HG03280 (cell line): ENCODE measurements around the gene MSL1.

Source experiments
- ATAC-seq: cut with Tn5 transposase; IDR thresholded peaks from one replicate; pipeline ENCODE4 v1.9.1; 2021; ENCODE audit warnings: mild to moderate bottlenecking, moderate library complexity; ENCODE audit not compliant: unreplicated experiment

The MSL1 gene

GRCh38 chr17:40091691-40092397 is 29.9 kb upstream of the MSL1 start:
- ATAC-seq: no peak

DNA sequence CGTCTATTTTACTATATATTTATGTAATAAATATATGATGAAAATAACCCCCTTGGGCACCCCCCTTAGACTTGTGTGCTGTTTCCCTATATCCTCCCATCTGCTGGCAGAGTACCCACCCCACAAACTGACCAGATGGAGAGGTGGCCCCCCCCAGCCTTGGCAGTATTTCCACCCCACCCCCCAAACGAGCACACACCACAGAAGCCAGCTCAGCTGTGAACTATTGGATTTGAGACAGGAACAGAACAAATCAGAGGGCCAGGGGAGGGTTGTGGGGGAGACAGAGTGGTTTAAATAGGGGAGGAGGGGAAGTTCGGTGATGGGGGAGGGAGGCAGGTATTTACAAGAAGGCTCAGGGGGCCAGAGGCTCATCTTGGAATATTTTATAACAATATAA is 29.2 kb upstream of the MSL1 start:
- ATAC-seq: no peak

GRCh38 chr17:40093005-40093579 is 28.7 kb upstream of the MSL1 start:
- ATAC-seq: no peak

DNA sequence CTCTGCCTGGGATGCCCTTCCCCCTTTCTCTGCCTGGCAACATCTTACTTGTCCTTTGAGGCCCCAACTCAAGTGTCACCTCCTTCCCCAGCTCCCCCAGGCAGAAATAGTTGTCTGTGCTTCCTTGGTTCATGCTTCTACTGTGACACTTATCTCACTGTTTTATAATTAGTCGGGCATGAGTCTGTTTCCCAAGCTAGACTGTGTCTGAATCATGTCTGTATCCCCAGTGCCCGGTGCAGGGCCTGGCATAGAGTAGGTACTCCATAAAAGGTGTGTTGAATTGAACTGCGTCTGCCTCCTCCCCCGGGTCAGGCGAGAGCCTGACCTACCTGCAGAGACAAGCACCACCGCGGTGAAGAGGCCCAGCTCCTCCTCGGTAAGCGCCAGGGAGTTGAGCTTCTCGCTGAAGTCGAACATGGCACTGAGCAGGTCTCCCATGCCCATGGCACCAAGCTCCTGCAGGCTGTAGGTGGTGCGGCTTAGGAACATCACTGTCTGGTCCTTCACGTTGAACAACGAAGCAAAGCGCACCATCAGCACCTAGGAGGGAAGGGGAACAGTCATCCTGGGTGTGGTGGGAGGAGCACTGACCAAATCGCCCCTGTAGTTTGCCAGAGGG is 28.1 kb upstream of the MSL1 start:
- no peak for ATAC-seq

GRCh38 chr17:40094874-40095273 is 26.9 kb upstream of the MSL1 start:
- ATAC-seq: no peak

DNA sequence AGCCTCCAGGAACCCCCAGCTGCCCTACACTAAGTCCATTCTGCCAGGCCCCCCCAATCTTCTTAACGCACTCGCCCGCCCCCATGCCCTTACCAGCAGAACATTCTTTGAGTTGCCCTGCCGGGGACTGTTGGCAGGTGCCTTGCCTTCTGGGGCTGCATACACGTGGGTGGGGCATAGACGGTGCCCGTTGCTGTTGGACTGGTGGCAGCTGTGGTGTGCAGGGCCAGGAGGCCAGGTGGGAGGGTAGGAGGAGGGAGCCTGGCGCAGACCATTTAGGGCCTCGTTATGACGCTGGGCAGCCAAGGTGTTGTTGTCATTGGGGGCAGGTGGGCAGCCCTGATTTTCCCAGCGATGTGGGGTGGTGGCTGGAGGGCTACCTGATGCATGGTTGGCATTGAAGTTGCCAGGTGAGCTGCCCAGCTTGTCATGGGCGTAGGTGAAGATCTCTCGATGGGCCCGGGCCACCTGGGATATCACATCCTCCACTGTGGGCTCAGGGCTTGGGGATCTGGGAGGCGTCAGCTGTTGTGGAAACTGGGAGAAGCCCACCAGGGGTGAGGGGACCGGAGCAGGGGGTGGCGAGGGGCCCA is 26.3 kb upstream of the MSL1 start:
- no peak for ATAC-seq

GRCh38 chr17:40095944-40096791 is 25.6 kb upstream of the MSL1 start:
- ATAC-seq: peak; percentile 41

DNA sequence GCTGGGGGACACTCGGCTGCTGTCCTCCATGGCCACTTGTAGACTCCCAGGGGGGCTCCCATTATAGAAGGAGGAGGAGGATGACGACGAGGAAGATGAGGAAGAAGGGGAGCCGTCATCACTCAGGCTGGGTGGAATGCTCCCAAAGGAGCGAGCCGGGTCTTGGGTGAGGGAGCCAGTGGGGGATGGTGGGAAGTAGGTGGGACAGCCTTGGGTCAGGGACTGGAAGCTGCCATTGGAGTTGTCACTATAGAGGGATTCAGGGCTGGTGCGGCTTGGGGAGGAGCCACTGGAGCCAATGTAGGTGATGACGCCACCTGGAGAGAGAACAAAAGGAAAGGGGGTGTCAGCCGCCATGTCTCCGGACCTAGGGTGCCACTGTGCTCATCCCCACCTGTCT is 24.7 kb upstream of the MSL1 start:
- ATAC-seq: no peak

DNA sequence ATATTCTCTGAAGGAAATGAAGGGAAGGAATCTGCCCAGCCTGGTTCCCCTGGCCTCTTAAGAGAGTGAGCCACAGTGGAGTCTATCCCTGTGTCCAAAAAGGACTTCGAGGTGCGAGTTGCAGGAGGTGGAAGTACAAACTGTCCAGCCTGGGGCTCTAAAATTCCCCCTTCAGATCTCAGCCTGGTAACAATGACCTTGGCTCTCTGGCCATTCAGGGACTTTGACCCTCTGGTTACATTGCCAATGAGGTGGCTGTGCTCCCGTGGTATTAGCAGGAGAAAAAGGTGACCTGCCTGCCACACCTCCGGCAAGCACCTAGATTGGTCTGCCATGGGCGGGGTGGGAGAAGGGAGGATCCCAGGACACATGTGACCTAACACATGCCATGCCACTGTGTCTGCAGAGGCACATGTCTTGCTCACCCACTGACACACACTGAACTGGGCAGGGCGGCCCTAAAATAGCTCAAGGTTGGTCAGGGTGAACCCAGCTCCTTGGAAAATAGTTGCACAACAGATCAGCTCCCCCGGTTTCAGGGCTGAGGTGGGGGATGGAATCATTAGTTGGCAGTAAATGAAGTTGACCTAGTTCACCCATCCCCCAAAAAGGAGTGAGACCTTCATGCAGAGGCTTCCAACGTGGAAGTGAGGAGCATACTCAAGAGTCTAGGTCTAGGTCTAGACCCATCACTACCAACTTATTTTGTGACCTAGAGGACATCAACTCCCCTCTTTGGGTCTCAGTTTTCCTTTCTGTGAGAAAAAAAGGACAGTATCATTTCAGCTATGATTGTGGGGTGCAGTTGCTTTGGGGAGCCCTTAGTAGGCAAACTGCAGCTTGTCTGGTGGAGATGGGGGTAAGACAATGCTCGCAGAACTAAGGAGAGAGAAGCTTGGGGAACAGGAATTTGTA is 23.6 kb upstream of the MSL1 start:
- no peak for ATAC-seq

DNA sequence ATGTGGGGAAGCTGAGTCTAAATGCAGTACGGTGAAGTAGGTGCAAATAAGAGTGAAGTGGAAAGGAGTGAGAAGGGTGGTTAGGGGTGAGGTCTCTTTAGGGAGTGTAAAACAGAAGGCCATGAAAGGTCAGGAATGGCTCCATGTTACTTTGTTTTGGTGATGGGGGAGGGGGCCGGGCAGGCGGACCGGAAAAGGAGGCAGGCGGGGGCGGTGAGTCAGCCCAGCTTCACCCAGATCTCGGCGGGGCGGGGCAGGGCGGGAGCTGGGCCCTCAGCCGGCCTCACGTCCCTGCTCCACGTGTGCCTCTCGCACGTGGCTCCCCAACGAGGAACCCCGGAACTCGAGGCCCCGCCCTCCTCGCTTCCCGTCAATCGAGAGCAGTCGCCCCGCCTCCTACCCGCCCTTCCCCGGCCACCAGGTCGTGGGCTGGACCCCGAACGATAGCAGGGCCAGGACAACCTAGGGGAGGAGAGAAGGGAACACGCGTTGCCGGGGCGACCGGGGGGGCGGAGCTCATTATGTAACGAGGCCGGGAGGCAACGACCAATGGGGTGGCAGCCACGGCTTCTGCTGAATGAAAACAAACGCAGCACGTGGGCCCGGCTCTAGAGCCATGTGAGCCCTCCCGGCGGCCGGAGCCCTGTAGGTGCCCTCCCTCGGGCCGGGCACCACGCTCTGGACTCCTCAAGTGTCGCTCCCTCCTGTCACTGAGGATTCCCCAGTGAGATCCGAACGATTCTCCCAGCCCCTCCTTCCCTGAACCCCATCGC is 22.7 kb upstream of the MSL1 start:
- peak; percentile 69 for ATAC-seq

DNA sequence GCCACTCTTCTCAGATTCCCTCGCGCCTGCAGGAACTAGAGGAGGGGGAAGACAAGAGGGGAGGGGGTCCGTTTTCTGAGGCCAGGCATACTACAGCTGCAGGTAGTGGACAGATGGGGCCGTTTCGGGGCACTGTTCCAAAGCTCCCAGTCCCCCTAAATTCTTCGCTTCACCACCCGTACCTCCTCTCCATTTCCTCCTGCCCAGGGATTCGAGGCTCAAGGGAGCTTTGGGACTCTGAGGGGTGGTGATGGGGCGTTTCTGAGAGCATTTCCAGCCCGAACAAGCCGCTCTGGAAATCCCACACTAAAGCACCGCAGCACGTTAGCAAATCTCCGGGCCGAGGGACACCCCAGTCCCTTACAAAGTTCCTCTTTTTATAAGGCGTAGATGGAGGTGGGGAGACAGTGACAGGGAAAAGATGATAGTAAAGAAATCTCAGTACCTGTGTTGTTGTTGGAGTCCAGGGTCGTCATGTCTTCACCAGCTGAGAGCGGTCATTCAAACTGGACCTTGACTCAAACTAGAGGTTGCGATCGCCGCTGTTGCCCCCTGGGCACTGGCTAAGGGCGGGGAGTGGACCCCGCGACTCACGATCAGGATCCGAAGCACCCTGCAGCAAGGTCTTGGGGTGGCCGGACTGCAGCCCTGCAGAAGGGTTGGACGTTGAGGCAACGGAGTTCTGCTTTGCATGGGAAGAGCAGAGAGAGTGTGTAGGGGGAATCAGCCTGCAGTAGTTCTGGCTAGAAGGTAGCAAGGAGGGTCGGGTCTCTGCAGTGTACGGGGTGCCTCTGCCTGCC is 22.0 kb upstream of the MSL1 start:
- no peak for ATAC-seq

GRCh38 chr17:40100419-40100668 is 21.4 kb upstream of the MSL1 start, which contains the start of gene NR1D1:
Gene NR1D1 (minus strand): TSS chr17:40100589. CDS start chr17:40100094, 495 bp downstream.
- no peak for ATAC-seq

DNA sequence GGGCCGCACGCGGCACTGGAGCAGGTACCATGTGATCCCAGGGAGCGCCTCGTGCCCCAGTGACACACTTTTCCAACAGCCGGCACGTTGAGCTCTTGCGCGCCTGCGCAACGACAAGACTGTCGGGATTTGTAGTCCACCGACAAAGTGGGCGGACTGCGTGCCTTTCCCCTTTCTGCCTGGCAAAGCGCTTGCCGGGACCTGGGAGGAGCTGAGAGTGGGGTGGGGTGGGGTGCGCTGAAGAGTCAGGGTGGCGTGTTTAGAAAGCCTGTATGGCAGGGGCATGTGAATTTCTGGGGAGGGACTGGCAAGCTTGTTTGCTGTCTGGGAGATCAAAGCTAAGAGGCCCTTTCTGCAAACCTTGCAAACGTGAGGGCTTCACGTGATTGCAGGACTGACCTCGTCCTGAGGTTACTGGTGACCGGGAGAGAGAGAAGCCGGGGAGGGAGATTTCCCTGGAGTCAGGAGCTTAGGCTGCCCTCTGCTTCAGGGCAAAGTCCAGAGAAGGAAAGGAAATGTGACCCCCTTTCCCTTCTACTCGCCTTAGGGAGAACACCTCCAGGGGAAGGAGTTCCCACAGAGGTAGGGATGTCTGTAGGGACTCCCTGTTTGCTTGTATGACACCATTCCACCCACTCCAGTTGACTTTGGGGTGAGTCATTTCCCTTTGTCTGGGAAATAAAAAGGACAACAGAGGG is 21.0 kb upstream of the MSL1 start:
- no peak for ATAC-seq

GRCh38 chr17:40101367-40102210 is 20.2 kb upstream of the MSL1 start:
- no peak for ATAC-seq

GRCh38 chr17:40103071-40103661 is 18.6 kb upstream of the MSL1 start:
- no peak for ATAC-seq

DNA sequence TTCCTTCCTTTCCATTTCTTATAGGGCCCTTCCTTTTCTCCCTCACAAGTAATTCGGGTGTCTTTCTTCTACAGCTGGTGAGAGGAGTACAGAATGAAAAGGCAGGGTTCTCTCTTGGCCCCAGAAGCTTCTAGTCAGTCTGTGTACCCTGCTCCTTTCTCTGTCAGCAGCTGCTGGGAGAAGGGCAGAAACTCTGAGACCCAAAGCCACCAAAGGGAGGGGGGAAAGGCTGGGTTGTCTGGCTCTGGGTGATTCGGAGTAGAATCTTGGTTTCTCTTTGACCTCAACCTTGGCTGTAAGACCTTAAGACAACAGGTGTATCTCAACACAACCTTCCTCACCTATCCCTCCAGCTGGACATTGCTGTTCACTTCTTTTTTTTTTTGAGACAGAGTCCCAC is 18.1 kb upstream of the MSL1 start:
- ATAC-seq: no peak
